GM18909 (cell line): ENCODE data around the gene SLC22A2.

ENCODE experiments used
- ATAC-seq: cut with Tn5 transposase; IDR thresholded peaks from one replicate; pipeline ENCODE4 v1.9.1; 2021; ENCODE audit warnings: mild to moderate bottlenecking; ENCODE audit not compliant: unreplicated experiment, poor library complexity

Gene SLC22A2

GRCh38 chr6:160173806-160174527 is 84.7 kb downstream of the SLC22A2 start:
- ATAC-seq: no peak

GRCh38 chr6:160172704-160173103 is 85.9 kb downstream of the SLC22A2 start:
- no peak for ATAC-seq

- no peak for ATAC-seq
Measured at GRCh38 chr6:160170018-160170680, 88.5 kb downstream of the SLC22A2 start.

- ATAC-seq: no peak
Measured at GRCh38 chr6:160167604-160168399, 90.8 kb downstream of the SLC22A2 start.
